ENCODE measurements around the gene BARX2.

The BARX2 gene

GRCh38 chr11:129484068-129484467, 108.4 kb downstream of the BARX2 start (continued):
- TF ChIP-seq TSHZ1 (tag by site-specific recombination; IDR thresholded peaks at IDR 0.05; ENCODE audit: borderline replicate concordance) (no peak), ZNF692 (tag by site-specific recombination; IDR thresholded peaks at IDR 0.05) (no peak), ZBTB10 (tag by site-specific recombination; IDR thresholded peaks at IDR 0.05) (no peak), ZEB2 (tag by site-specific recombination; IDR thresholded peaks at IDR 0.05) (no peak), ZNF423 (tag by site-specific recombination; IDR thresholded peaks at IDR 0.05) (no peak), PRDM4 (tag by site-specific recombination; IDR thresholded peaks at IDR 0.05) (no peak), ZFP69B (tag by site-specific recombination; IDR thresholded peaks at IDR 0.05) (no peak), ZNF660 (tag by site-specific recombination; IDR thresholded peaks at IDR 0.05) (no peak)

GRCh38 chr11:129489249-129489648, 113.6 kb downstream of the BARX2 start:
- POLR2A ChIA-PET, result no interaction called here

More at GRCh38 chr11:129489249-129489648, 113.6 kb downstream of the BARX2 start:
- CTCF ChIA-PET, result interaction anchor here (0.5 to 1.1 kb wide), 2 partner anchors 80 to 97 kb away, joined by 3 to 5 read pairs; no protein-coding TSS in a partner anchor
- H3K4me3 ChIP-seq (ENCODE audit: low read depth, low read length), result no peak overlapping the region
- H3K36me3 ChIP-seq (ENCODE audit: control insufficient read depth in 2 of 2, insufficient read depth in 1 of 2, low read length in 2 of 2), result no peaks in the 10 kb centered on the region
- H3K9me3 ChIP-seq (ENCODE audit: control insufficient read depth, insufficient read depth, low read depth, low read length), result no peaks in the 10 kb centered on the region
- no peaks in the 10 kb centered on the region for H3K4me1 ChIP-seq (ENCODE audit: control insufficient read depth, insufficient read depth, low read length)
- no peak overlapping the region for H3K27ac ChIP-seq (ENCODE audit: extremely low read depth, low read depth, low read length)
- no peak for TF ChIP-seq ZBTB26 (tag by site-specific recombination; optimal IDR thresholded peaks at IDR 0.05)
- no peak for TF ChIP-seq ZNF433 (tag by site-specific recombination; IDR thresholded peaks at IDR 0.05; ENCODE audit: low read depth)
- no peak for TF ChIP-seq SP3 (tag by site-specific recombination; IDR thresholded peaks at IDR 0.05)
- no peak for TF ChIP-seq ZNF202 (tag by site-specific recombination; IDR thresholded peaks at IDR 0.05; ENCODE audit: borderline replicate concordance)
- no peak for TF ChIP-seq ELK4 (IDR thresholded peaks at IDR 0.05; ENCODE audit: borderline replicate concordance, low read depth, low read length)

All from HEK293 (cell line).